GM21367 (cell line): ENCODE results near the gene MARCHF6.
"Not testable (repeated sequence)": the region's sequence is repeated elsewhere in the genome, so short reads cannot be mapped to it uniquely, and the experiment has no call there.

ENCODE experiments used
- ATAC-seq: cut with Tn5 transposase; IDR thresholded peaks from one replicate; pipeline ENCODE4 v1.9.1; 2021; ENCODE audit not compliant: unreplicated experiment

The MARCHF6 gene

GRCh38 chr5:10353241-10354047 is at the start of gene MARCHF6:
Gene MARCHF6, plus strand, starts transcription at chr5:10353695. Its CDS starts 204 bp downstream, at chr5:10353899.
- ATAC-seq, result peak; percentile 89

- ATAC-seq, result no peak
Observed at GRCh38 chr5:10303699-10304170, 49.8 kb upstream of the MARCHF6 start.

- ATAC-seq, result no peak
Observed at GRCh38 chr5:10304932-10305331, 48.6 kb upstream of the MARCHF6 start.

- no peak for ATAC-seq
Observed at GRCh38 chr5:10306114-10306513, 47.4 kb upstream of the MARCHF6 start.

- no peak for ATAC-seq
Observed at GRCh38 chr5:10306806-10307205, 46.7 kb upstream of the MARCHF6 start.

GRCh38 chr5:10307206-10308148 is 46.0 kb upstream of the MARCHF6 start, which contains the start of gene CMBL:
Gene CMBL, minus strand, starts transcription at chr5:10307902. Its CDS starts 17,140 bp downstream, at chr5:10290762.
- peak; percentile 83 for ATAC-seq

GRCh38 chr5:10308844-10309243 is 44.7 kb upstream of the MARCHF6 start:
- no peak for ATAC-seq

- no peak for ATAC-seq
Observed at GRCh38 chr5:10310066-10310779, 43.3 kb upstream of the MARCHF6 start.

GRCh38 chr5:10310835-10311570 is 42.5 kb upstream of the MARCHF6 start:
- not testable (repeated sequence) for ATAC-seq

- no peak for ATAC-seq
Observed at GRCh38 chr5:10311595-10312425, 41.7 kb upstream of the MARCHF6 start.

- ATAC-seq, result no peak
Observed at GRCh38 chr5:10315201-10315600, 38.3 kb upstream of the MARCHF6 start.

GRCh38 chr5:10315824-10316509 is 37.5 kb upstream of the MARCHF6 start:
- ATAC-seq, result no peak

GRCh38 chr5:10317825-10318682 is 35.4 kb upstream of the MARCHF6 start:
- peak; percentile 44 for ATAC-seq

- no peak for ATAC-seq
Observed at GRCh38 chr5:10319202-10319851, 34.2 kb upstream of the MARCHF6 start.

GRCh38 chr5:10320793-10321192 is 32.7 kb upstream of the MARCHF6 start:
- ATAC-seq, result no peak

- ATAC-seq, result no peak
Observed at GRCh38 chr5:10321882-10322281, 31.6 kb upstream of the MARCHF6 start.
